T1000 (cell line): ENCODE data around the gene AMY1B.
"Not testable (repeated sequence)": the region's sequence is repeated elsewhere in the genome, so short reads cannot be mapped to it uniquely, and the experiment has no call there.

Source experiments
- DNase-seq: peaks from one replicate; lab custom pipeline; 2025; ENCODE audit warnings: mixed read lengths; lab: John Stamatoyannopoulos, UW

The AMY1B gene

DNA sequence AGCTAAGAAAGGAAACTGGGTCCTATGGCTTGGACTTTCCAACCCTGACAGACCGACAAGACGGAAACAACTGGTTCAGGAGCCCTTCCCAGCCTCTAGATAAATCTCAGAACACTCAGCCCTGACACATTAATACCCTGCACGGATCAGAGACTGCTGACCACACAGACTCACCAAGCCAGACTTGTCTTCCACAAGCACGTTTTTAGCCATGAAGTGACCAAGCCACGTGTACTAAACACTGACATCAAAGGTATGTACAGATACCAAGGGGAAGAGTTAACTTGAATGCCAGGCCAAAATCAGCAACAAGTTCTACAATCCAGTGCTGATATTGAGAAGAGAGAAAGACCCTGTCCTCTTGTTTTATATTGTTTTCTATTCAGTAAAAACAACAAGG lies at the start of gene AMY1B:
TSS of gene AMY1B (minus strand) at position 101 of the 400 bp plus-strand sequence. CDS start 571 bp downstream, outside the sequence.
- not testable (repeated sequence) for DNase-seq

DNA sequence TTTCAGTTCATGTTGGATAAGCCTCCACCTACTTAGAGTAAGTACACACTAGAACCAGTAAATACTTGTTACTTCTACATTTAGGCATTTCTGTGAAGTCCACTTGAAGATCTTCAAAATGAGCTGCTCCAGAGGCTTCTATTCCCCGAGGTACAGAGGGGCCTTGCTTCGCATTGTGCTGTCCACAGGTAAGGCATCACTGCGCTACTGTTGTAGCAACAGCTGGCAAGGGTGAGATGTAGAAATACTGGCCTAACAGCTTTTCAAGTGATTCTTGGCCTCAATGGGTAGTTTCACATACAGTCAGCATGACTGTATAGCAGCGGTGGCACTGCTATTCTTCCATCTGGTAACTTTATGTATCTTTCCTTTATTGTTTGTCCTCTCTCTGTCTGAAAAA lies 49.0 kb upstream of the AMY1B start:
- DNase-seq = not testable (repeated sequence)

DNA sequence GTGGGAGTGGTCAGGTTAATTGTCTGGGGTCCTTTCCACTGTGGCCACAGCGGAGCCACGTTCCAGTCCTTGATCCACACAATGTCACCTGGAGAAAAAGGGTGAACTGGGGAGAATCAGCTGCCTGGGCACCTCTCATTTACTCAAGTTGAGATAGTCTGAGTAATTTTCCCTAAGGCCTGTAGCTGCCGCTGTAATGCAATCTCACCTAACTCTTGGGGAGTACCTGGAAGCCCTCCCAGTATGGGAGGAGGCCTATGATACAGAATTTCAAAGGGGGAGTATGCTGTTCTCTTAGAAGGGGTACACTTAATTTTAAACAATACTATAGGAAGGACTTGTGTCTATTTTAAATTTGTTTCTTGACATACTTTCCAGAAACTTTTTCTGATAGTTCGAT lies 48.4 kb upstream of the AMY1B start:
- not testable (repeated sequence) for DNase-seq

DNA sequence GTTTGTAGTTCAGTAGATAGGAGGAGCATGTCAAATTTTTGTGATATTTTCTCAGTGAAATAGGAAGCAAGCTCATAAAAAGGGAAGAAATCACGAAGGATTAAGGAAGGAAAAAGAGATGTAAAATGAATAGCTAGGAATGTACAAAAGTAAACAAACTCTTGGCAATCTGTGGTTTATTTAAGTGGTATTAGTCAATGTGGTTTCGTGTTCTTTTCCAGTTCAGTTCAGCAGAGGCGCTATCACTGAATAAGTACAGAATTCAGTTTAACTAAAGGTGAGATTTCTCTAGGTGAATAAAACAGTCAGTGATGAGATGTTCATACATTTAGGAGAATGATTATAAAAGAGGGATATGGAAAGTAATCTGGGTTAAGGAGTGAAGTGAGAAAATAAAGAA lies 42.0 kb upstream of the AMY1B start:
- DNase-seq = not testable (repeated sequence)

DNA sequence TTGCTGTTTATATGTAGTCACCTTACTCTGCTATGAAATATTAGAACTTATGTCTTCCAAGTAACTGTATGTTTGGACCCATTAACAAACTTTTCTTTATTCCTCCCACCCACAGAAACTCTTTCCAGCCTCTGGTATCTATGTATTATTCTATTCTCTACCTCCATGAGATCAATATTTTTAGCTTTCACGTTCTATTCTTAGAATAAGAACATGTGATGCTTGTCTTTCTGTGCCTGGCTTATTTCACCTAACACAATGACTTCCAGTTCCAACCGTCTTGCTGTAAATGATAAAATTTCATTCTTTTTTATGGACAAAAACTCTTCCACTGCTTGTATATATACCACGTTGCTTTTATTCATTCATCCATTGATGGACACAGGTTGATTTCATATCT lies 39.3 kb upstream of the AMY1B start:
- DNase-seq = not testable (repeated sequence)

DNA sequence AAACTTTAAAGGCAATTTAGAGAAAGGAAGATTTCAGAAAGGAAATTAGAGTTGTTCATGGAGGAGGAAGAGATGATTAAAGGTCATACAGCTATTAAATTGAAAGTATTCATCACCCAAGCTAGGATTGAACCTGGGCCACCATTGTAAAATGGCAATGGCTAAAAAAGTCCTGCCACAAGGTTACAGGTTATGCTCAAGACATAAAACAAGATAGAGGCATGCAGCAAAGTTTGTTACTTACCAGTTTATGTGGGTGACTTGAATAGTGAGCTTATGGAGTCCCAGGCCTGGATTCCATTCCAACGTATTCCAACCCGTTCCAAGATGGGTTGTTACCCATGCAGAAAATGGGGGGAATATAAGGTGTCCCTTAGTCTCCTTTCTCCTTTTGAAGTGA lies 25.5 kb upstream of the AMY1B start:
- not testable (repeated sequence) for DNase-seq

DNA sequence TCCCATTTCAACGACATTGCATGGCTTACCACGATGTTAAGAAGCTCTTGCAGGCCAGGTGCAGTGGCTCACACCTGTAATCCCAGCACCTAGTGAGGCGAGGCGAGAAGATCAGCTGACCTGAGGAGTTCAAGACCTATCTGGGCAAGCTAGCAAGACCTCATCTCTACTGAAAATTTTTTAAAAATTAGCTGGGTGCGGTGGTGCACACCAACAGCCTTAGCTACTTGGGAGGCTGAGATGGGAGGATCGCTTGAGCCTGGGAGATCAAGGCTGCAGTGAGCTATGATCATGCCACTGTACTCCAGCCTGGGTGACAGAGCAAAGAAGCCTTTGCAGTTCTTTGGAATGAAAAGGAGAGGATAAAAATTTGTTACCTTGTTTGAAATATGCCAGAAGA lies 21.4 kb upstream of the AMY1B start:
- not testable (repeated sequence) for DNase-seq

DNA sequence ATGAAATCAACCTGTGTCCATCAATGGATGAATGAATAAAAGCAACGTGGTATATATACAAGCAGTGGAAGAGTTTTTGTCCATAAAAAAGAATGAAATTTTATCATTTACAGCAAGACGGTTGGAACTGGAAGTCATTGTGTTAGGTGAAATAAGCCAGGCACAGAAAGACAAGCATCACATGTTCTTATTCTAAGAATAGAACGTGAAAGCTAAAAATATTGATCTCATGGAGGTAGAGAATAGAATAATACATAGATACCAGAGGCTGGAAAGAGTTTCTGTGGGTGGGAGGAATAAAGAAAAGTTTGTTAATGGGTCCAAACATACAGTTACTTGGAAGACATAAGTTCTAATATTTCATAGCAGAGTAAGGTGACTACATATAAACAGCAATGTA lies 14.4 kb upstream of the AMY1B start:
- not testable (repeated sequence) for DNase-seq

DNA sequence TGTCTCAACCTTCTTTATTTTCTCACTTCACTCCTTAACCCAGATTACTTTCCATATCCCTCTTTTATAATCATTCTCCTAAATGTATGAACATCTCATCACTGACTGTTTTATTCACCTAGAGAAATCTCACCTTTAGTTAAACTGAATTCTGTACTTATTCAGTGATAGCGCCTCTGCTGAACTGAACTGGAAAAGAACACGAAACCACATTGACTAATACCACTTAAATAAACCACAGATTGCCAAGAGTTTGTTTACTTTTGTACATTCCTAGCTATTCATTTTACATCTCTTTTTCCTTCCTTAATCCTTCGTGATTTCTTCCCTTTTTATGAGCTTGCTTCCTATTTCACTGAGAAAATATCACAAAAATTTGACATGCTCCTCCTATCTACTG lies 11.7 kb upstream of the AMY1B start:
- DNase-seq = not testable (repeated sequence)

DNA sequence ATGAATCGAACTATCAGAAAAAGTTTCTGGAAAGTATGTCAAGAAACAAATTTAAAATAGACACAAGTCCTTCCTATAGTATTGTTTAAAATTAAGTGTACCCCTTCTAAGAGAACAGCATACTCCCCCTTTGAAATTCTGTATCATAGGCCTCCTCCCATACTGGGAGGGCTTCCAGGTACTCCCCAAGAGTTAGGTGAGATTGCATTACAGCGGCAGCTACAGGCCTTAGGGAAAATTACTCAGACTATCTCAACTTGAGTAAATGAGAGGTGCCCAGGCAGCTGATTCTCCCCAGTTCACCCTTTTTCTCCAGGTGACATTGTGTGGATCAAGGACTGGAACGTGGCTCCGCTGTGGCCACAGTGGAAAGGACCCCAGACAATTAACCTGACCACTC lies 5.2 kb upstream of the AMY1B start:
- not testable (repeated sequence) for DNase-seq

DNA sequence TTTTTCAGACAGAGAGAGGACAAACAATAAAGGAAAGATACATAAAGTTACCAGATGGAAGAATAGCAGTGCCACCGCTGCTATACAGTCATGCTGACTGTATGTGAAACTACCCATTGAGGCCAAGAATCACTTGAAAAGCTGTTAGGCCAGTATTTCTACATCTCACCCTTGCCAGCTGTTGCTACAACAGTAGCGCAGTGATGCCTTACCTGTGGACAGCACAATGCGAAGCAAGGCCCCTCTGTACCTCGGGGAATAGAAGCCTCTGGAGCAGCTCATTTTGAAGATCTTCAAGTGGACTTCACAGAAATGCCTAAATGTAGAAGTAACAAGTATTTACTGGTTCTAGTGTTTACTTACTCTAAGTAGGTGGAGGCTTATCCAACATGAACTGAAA lies 4.7 kb upstream of the AMY1B start:
- not testable (repeated sequence) for DNase-seq

DNA sequence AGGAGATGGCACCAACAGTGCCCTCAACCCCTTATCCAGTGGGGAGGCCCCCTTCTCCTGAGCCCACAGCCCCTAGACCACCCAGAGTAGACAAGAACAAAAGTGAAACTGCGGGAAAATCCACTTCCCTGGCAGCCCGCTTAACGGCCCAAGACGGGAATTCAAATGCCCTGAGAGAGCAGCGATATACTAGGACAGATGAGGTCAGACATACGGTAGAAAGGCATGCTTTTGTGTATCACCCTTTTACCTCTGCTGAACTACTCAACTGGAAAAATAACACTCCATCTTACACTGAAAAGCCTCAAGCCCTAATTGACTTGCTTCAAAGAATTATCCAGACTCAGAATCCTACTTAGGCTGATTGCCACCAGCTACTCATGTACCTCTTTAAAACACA lies 1.4 kb upstream of the AMY1B start:
- DNase-seq = not testable (repeated sequence)

DNA sequence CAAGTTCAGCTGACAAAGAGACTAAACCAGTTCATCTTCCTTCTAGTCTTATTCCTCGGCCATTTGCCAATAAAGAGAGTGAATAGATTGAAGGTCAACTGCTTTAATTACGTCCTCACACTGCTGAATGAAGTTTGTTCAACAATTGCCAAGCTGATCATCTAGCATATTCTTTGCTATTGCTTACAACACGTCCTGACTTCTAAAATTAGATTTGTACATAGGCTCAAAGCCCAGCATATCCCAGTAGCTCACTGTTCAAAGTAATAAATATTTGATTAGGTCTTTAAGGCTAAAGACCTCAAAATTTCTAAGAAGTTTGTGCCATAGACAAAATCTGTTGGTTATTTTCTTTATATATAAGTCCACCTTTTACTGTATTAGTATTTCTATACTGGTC lies 19.7 kb downstream of the AMY1B start:
- not testable (repeated sequence) for DNase-seq

DNA sequence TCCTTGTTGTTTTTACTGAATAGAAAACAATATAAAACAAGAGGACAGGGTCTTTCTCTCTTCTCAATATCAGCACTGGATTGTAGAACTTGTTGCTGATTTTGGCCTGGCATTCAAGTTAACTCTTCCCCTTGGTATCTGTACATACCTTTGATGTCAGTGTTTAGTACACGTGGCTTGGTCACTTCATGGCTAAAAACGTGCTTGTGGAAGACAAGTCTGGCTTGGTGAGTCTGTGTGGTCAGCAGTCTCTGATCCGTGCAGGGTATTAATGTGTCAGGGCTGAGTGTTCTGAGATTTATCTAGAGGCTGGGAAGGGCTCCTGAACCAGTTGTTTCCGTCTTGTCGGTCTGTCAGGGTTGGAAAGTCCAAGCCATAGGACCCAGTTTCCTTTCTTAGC lies 40.5 kb downstream of the AMY1B start, which contains the start of gene AMY1A:
TSS of gene AMY1A (plus strand) at position 301 of the 400 bp plus-strand sequence. CDS start 571 bp downstream, outside the sequence.
- not testable (repeated sequence) for DNase-seq

DNA sequence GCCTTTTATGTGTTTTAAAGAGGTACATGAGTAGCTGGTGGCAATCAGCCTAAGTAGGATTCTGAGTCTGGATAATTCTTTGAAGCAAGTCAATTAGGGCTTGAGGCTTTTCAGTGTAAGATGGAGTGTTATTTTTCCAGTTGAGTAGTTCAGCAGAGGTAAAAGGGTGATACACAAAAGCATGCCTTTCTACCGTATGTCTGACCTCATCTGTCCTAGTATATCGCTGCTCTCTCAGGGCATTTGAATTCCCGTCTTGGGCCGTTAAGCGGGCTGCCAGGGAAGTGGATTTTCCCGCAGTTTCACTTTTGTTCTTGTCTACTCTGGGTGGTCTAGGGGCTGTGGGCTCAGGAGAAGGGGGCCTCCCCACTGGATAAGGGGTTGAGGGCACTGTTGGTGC lies 41.9 kb downstream of the AMY1B start:
- DNase-seq = not testable (repeated sequence)

DNA sequence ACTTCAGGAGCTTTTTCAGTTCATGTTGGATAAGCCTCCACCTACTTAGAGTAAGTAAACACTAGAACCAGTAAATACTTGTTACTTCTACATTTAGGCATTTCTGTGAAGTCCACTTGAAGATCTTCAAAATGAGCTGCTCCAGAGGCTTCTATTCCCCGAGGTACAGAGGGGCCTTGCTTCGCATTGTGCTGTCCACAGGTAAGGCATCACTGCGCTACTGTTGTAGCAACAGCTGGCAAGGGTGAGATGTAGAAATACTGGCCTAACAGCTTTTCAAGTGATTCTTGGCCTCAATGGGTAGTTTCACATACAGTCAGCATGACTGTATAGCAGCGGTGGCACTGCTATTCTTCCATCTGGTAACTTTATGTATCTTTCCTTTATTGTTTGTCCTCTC lies 45.1 kb downstream of the AMY1B start:
- not testable (repeated sequence) for DNase-seq

DNA sequence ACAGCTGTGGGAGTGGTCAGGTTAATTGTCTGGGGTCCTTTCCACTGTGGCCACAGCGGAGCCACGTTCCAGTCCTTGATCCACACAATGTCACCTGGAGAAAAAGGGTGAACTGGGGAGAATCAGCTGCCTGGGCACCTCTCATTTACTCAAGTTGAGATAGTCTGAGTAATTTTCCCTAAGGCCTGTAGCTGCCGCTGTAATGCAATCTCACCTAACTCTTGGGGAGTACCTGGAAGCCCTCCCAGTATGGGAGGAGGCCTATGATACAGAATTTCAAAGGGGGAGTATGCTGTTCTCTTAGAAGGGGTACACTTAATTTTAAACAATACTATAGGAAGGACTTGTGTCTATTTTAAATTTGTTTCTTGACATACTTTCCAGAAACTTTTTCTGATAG lies 45.7 kb downstream of the AMY1B start:
- not testable (repeated sequence) for DNase-seq

DNA sequence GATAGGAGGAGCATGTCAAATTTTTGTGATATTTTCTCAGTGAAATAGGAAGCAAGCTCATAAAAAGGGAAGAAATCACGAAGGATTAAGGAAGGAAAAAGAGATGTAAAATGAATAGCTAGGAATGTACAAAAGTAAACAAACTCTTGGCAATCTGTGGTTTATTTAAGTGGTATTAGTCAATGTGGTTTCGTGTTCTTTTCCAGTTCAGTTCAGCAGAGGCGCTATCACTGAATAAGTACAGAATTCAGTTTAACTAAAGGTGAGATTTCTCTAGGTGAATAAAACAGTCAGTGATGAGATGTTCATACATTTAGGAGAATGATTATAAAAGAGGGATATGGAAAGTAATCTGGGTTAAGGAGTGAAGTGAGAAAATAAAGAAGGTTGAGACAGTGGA lies 52.1 kb downstream of the AMY1B start:
- DNase-seq = not testable (repeated sequence)

DNA sequence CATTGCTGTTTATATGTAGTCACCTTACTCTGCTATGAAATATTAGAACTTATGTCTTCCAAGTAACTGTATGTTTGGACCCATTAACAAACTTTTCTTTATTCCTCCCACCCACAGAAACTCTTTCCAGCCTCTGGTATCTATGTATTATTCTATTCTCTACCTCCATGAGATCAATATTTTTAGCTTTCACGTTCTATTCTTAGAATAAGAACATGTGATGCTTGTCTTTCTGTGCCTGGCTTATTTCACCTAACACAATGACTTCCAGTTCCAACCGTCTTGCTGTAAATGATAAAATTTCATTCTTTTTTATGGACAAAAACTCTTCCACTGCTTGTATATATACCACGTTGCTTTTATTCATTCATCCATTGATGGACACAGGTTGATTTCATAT lies 54.8 kb downstream of the AMY1B start:
- not testable (repeated sequence) for DNase-seq
